ENCODE data around the gene NUP42.

NUP42 gene

GRCh38 chr7:23232966-23233365, 51.1 kb downstream of the NUP42 start:
- DNase-seq (ENCODE audit: extremely low read depth in 1 of 2, low read depth in 1 of 2), result no peak

- no peak for DNase-seq (ENCODE audit: extremely low read depth in 1 of 2, low read depth in 1 of 2)
Observed at GRCh38 chr7:23234569-23235296, 52.9 kb downstream of the NUP42 start.

GRCh38 chr7:23235813-23236221, 54.0 kb downstream of the NUP42 start:
- no peak for DNase-seq (ENCODE audit: extremely low read depth in 1 of 2, low read depth in 1 of 2)

- no peak for DNase-seq (ENCODE audit: extremely low read depth in 1 of 2, low read depth in 1 of 2)
Observed at GRCh38 chr7:23237000-23237399, 55.2 kb downstream of the NUP42 start.

GRCh38 chr7:23238983-23239652, 57.3 kb downstream of the NUP42 start:
- DNase-seq (ENCODE audit: extremely low read depth in 1 of 2, low read depth in 1 of 2), result no peak

- no peak for DNase-seq (ENCODE audit: extremely low read depth in 1 of 2, low read depth in 1 of 2)
Observed at GRCh38 chr7:23239698-23240097, 57.9 kb downstream of the NUP42 start.

- no peak for DNase-seq (ENCODE audit: extremely low read depth in 1 of 2, low read depth in 1 of 2)
Observed at GRCh38 chr7:23242321-23242720, 60.5 kb downstream of the NUP42 start.

GRCh38 chr7:23242935-23243334, 61.1 kb downstream of the NUP42 start:
- no peak for DNase-seq (ENCODE audit: extremely low read depth in 1 of 2, low read depth in 1 of 2)

- DNase-seq (ENCODE audit: extremely low read depth in 1 of 2, low read depth in 1 of 2), result no peak
Observed at GRCh38 chr7:23246555-23246954, 64.7 kb downstream of the NUP42 start, which contains the start of gene GPNMB. Gene GPNMB (plus strand): TSS chr7:23246775. CDS start chr7:23246858, 83 bp downstream.

GRCh38 chr7:23247046-23247602, 65.3 kb downstream of the NUP42 start:
- DNase-seq (ENCODE audit: extremely low read depth in 1 of 2, low read depth in 1 of 2), result no peak

- DNase-seq (ENCODE audit: extremely low read depth in 1 of 2, low read depth in 1 of 2), result no peak
Observed at GRCh38 chr7:23247603-23248335, 65.9 kb downstream of the NUP42 start.

- no peak for DNase-seq (ENCODE audit: extremely low read depth in 1 of 2, low read depth in 1 of 2)
Observed at GRCh38 chr7:23249486-23249885, 67.6 kb downstream of the NUP42 start.

Measured in activated CD8-positive, alpha-beta memory T cell treated with anti-CD3 and anti-CD28 coated beads for 1 hour (primary cell).